Stimulated activated CD4-positive, alpha-beta T cell treated with anti-CD3 and anti-CD28 coated beads, Interleukin-4, amount 100 ng/mL, for 4 hours (primary cell): ENCODE data around the gene DRAP1.
A peak's percentile ranks its signal among the peaks of the same experiment; 100 is the strongest.

Experiments
- DNase-seq, 2 experiments: peaks; one replicate each; pipeline ENCODE4 v3.0.0-alpha.2; 2020

Gene DRAP1

GRCh38 chr11:65919141-65919572, at the start of gene DRAP1:
DRAP1 (plus strand) TSS chr11:65919426; CDS start chr11:65919502, 76 bp downstream.
- peak; percentile 98 to 100 for DNase-seq

- no peak for DNase-seq
Measured at GRCh38 chr11:65869643-65870306, 49.5 kb upstream of the DRAP1 start.

- no peak for DNase-seq
Measured at GRCh38 chr11:65870307-65870658, 48.9 kb upstream of the DRAP1 start.

- no peak for DNase-seq
Measured at GRCh38 chr11:65870706-65871681, 48.2 kb upstream of the DRAP1 start.

- no peak for DNase-seq
Measured at GRCh38 chr11:65871811-65872548, 47.2 kb upstream of the DRAP1 start.

- no peak for DNase-seq
Measured at GRCh38 chr11:65872586-65873317, 46.5 kb upstream of the DRAP1 start, which contains the start of gene EFEMP2. EFEMP2 (minus strand) TSS chr11:65872800; CDS start chr11:65872354, 446 bp downstream.

GRCh38 chr11:65873318-65874156, 45.7 kb upstream of the DRAP1 start:
- peak; percentile 94 to 96 for DNase-seq

- DNase-seq: no peak
Measured at GRCh38 chr11:65879617-65880016, 39.6 kb upstream of the DRAP1 start, which contains the start of gene CTSW. CTSW (plus strand) TSS chr11:65879837; CDS start chr11:65879855, 18 bp downstream.

- DNase-seq: no peak
Measured at GRCh38 chr11:65880027-65880426, 39.2 kb upstream of the DRAP1 start.

GRCh38 chr11:65880844-65881421, 38.3 kb upstream of the DRAP1 start:
- DNase-seq: no peak

GRCh38 chr11:65882120-65883057, 36.8 kb upstream of the DRAP1 start:
- DNase-seq: no peak

- DNase-seq: no peak
Measured at GRCh38 chr11:65883058-65883761, 36.0 kb upstream of the DRAP1 start.

GRCh38 chr11:65883786-65884715, 35.2 kb upstream of the DRAP1 start:
- no peak for DNase-seq

GRCh38 chr11:65884716-65885092, 34.5 kb upstream of the DRAP1 start:
- DNase-seq: peak; percentile 72 to 79

- no peak for DNase-seq
Measured at GRCh38 chr11:65885231-65885630, 34.0 kb upstream of the DRAP1 start.

GRCh38 chr11:65885808-65886536, 33.3 kb upstream of the DRAP1 start:
- DNase-seq: no peak
